DMS53 (cell line): ENCODE measurements around the gene EXOC4.
"Not testable (repeated sequence)": the region's sequence is repeated elsewhere in the genome, so short reads cannot be mapped to it uniquely, and the experiment has no call there.

Experiments used
- DNase-seq: peaks from one replicate; lab custom pipeline; 2025; lab: John Stamatoyannopoulos, UW

Gene EXOC4

DNA sequence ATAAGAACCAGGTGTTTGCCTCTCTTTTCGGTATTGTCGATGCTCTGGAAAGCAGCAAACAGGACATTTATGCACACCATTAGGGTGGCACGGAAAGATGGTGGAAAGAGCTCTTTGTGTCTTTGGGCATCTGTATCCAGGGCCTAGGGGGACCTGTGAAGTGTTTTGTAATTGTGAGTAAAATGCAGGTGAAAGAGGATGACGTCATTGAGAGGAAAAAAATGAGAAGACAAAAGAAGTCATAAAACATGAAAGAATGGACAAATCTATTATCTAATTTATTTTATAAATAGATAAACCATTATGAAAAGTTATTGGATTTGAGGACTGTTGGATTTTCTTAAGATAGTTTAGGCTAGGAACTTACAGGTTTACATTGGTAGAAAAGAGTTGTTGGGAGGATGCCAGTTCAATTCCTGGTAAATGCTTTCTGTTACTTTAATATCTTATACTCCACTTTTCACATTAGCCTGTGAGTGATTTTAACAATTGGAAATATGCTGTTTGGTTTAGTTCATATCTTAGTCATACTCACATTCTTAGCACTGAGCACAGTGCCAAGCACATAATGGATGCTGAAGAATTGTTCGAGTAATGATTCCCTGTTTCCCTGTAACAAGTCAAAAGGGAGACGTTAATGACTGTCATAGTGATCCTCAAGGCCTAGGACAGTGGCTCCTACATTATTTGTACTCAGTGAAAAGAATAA is 62.6 kb downstream of the EXOC4 start:
- DNase-seq: no peak

DNA sequence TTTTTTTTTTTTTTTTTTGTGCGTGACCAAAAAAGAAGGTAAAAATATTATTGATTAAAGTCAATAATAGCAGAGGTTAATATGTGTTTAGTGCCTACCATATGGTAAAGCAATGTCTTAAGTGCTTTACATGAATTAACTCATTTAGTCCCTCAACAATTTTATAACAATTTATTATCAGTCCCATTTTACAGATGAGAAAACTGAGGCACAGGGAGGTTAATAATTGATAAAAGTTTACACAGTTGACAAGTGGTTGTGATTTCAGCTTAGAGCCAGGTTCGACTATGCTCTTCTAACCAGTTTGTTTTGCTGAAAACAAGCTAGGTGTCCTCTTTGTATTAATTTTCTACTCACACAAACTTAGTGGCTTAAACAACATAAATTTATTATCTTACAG is 67.0 kb downstream of the EXOC4 start:
- DNase-seq: no peak

DNA sequence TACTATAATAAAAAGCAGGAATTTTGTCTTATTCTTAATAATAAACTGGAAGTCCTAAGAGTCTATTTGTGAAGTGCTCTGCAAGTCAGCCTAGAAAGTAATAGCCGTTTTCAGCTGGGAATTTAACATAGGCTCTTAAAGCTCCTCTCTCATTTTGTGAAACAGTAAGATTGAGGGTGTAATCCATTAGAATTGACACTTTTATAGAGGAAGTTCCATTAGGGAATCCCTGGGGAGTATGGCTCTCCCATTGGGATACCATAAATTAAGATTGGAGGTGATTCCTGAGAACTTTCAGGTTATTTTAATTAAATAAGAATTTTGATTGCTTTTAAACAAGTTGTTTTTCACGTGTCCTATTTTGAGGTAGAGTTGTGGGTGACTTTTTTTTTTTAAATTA is 68.0 kb downstream of the EXOC4 start:
- DNase-seq: no peak

DNA sequence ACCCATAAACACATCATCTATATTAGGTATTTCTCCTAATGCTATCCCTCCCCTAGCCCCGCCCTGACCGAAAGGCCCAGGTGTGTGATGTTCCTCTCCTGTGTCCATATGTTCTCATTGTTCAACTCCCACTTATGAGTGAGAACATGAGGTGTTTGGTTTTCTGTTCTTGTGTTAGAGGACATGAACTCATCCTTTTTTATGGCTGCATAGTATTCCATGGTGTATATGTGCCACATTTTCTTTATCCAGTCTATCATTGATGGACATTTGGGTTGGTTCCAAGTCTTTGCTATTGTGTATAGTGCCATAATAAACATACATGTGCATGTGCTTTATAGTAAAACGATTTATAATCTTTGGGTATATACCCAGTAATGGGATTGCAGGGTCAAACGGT is 68.5 kb downstream of the EXOC4 start:
- not testable (repeated sequence) for DNase-seq

DNA sequence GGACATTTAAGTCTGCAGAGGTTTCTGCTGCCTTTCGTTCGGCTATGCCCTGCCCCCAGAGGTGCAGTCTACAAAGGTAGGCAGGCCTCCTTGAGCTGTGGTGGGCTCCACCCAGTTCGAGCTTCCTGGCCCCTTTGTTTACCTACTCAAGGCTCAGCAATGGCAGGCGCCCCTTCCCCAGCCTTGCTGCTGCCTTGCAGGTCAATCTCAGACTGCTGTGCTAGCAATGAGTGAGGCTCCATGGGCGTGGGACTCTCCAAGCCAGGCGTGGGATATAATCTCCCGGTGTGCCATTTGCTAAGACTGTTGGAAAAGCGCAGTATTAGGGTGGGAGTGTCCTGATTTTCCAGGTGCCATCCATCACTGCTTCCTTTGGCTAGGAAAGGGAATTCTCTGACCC is 73.9 kb downstream of the EXOC4 start:
- DNase-seq: not testable (repeated sequence)

DNA sequence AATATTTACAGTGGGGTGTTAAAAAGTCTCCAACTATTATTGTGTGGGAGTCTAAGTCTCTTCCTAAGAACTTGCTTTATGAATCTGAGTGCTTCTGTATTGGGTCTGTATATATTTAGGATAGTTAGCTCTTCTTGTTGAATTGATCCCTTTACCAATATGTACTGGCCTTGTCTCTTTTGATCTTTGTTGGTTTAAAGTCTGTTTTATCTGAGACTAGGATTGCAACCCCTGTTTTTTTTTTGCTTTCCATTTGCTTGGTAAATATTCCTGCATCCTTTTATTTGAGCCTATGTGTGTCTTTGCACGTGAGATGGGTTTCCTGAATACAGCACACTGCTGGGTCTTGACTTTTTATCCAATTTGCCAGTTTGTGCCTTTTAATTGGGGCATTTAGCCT is 75.1 kb downstream of the EXOC4 start:
- peak; percentile 26 for DNase-seq

DNA sequence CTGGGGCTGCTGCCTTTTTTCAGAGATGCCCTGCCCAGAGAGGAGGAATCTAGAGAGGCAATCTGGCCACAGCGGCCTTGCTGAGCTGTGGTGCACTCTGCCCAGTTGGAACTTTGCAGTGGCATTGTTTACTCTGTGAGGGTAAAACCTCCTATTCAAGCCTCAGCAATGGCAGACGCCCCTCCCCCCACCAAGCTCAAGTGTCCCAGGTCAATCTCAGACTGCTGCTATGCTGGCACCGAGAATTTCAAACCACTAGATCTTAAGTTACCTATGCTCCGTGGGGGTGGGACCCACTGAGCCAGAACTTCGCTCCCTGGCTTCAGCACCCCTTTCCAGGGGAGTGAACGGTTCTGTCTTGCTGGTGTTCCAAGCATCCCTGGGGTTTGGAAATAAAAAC is 77.2 kb downstream of the EXOC4 start:
- DNase-seq: no peak

DNA sequence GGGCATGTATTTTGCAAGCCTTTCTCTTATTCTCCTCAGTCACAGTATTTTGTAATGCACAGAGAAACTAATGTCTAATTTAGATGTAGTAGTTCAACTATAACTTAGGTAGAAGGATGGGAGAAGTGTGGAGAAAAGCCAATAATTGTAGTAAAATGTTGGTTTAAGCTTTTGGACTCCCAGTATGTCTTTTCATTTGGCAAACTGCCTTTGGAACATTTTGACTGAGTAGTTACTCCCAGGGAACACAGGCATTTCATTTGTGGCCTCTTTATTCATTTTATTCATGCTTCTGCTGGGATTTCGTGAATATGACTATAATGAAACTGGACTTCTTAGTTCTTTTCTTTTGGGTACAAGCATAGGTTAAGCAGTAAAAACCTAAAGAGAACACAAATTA is 79.0 kb downstream of the EXOC4 start:
- no peak for DNase-seq

DNA sequence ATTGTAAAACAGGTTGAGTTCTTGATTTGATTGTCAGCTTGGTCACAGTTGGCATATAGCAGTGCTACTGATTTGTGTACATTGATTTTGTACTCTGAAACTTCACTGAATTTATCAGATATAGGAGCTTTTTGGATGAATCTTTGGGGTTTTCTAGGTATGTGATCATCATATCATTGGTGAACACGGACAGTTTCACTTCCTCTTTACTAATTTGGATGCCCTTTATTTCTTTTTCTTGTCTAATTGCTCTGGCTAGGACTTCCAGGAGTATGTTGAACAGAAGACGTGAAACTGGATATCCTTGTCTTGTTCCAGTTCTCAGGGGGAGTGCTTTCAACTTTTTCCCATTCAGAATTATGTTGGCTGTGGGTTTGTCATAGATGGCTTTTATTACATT is 86.9 kb downstream of the EXOC4 start:
- no peak for DNase-seq

DNA sequence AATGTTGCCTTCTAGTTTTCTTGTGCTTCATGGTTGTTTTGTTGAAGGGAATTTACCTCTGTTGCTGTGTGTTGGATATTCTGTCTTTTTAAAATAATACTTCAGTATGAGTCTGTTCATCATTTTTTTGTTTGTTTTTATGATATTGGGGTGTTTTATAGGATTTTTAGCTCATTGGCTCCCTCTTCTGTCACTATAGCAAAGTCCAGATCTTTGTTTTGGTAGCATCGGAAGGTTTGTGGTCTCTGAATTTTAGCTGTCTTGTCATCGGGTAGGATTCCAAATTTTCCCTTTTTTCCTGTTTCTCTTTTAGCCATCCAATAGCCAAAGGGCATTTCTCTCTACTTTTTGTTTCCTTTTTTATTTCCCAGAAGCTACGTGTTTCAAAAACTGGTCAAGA is 91.4 kb downstream of the EXOC4 start:
- peak; percentile 19 for DNase-seq

DNA sequence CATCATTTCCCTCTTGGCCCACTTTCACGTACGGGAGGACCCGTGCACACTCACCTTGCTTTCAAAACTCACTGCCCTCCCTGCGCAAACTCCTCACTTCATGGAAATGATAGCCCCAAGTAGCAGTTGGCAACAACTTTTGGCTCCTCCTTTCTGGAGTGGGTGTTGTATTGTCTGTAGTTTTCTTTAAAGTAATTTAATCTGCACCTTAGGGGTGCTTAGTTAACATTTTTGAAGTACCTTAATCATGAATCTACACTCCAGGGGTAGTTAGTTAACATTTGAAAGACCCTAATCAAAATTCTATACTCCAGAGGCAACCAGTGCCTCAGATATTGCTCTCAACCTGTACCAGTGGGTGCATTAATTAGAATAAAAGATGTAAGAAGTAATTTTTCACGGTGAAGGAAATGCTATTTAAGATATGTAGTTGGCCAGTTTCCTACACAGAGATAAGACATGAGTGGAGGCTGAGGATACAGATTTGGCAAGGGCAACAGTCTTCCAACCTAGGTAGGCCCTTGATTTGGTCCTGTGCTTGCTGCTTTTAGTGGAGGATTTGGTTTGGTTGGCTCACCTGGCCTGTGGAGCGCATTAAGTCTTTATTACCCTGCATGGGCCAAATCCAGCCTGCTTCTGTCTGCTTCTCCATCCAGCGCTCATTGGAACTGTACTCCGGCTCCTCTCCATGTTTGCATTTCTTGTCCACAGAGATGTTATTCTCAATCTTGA is 93.0 kb downstream of the EXOC4 start:
- no peak for DNase-seq

DNA sequence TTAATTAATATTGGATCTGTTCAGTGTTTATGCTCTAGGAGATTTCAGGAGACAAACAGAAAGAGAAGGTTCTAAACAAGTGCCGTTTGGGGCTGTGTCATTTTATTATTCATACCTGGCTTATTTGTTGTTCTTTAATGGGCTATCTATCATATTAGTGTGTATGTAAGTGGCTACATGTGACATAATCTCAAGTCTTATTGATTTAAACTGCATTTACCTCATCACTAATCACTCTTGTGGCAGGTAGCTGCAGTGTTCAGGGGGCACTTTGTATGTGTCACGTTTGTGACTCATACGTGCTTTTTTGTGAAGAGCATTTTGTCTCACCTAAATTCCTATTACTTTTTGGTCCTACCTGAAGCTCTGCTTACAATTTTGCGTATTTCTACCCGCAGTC is 95.4 kb downstream of the EXOC4 start:
- DNase-seq: no peak

DNA sequence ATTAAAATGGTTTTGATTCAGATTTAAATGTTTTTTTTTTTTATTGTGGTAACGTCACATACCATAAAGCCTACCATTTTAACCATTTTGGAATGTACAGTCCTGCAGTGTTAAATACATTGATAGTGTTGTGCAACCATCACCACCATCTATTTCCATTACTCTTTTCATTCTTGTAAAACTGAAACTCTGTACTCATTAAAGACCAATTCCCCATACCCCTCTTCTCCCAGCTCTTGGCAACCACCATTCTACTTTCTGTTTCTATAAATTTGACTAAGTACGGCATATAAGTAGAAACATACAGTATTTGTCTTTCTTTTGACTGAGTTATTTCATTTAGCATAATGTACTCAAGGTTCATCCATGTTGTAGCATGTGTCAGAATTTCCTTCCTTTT is 96.2 kb downstream of the EXOC4 start:
- DNase-seq: no peak

DNA sequence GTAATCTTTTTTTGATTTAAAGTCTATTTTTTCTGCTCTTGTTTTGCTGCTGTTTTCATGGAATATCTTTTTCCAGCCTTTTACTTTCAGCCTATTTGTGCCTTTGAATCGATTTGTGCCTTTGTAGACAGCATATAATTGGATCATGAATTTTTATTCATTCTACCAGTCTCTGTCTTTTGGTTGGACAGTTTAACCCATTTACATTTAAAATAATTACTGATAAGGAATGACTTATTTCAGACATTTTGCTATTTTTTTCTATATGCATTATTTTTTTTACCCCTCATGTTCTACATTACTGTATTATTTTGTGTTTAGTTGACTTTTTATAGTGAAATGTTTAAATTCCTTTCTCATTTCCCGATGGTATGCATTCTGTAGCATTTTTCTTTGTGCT is 99.6 kb downstream of the EXOC4 start:
- no peak for DNase-seq

DNA sequence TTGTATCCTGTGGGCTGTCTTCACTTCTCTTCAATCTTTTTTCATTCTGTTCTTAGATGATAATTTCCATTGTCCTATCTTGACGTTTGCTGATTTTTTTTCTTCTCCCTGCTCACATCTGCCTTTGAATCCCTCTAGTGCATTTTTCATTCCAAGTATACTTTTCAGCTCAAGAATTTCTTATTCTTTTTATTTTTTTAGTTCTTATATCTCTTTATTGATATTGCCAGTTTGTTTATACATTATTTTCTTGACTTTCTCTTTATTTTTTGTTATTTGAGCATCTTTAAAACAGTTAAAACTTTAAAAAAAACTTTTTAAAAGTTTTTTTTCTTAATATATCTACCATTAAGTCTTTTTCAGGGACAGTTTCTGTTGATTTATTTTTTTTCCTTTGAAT is 100.9 kb downstream of the EXOC4 start:
- no peak for DNase-seq

DNA sequence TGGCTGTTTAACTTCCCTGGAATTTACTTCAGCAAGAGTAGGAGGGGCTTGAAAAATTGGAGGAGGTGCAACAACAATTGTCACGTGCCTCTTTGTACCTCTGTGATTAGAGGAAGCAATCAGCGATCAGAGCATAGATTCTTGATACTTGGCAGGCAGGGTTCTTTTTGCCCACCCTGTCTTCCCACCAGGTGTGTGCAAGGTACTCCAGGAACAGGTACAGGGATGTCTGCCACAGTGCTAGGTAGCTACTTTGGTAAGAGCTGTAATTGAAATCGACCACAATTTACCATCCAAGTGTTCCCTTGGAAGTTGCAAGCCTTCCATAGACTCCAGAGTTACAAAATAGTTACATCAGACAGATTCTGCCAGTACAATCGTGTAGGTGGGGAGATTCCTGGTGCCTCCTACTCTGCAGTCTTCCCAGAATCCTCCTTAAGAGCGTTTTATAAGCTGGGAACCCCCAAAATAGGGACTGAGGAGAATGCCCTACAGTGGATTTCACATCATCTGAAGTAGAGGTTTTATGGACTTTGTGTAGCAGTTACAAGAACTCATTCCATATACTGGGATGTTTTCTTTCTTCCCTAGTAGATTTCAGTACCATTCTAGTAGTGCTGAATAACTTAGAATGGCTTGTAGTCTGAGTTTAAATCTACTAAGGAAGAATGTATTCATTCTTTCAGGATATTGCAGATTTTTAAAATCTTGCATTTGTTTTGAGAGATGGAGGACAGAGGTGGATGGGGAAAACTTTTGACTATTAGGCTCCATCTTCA is 101.9 kb downstream of the EXOC4 start:
- DNase-seq: no peak

DNA sequence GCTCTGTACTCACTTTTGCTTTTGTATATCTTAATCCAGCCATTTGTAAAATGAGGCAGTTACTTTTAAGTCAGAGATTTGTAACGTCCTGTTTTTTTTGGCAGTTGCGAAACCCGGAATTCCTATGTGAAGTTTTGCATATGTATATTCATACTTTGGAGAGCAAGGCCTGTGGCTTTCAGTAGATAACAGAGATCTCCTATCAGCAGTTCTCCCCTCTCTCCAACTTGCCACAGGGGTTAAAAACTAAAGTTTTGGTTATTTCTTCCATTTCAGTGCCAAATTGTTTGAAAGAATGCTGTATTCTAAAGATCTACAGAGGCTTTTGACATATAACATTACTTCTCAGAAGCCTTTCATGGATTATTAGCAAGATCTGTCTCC is 102.4 kb downstream of the EXOC4 start:
- no peak for DNase-seq

DNA sequence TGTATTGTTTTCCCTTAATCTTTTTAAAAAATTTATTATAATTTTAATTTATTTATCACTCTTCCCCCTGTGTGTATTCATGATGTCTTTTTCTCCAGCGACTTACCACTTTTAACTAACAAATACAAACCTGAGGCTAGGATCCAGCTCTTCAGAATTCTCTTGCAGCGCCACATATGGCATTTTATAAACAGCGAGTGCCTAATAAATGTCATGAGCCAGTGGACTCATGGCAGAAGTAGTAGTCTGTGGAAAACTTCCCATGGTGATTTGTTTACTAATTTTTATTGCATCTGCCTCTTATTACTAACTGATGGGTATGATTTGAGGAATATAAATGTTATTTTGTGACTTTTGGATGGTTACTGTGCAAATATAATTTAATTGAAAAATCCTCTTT is 102.9 kb downstream of the EXOC4 start:
- DNase-seq: no peak

DNA sequence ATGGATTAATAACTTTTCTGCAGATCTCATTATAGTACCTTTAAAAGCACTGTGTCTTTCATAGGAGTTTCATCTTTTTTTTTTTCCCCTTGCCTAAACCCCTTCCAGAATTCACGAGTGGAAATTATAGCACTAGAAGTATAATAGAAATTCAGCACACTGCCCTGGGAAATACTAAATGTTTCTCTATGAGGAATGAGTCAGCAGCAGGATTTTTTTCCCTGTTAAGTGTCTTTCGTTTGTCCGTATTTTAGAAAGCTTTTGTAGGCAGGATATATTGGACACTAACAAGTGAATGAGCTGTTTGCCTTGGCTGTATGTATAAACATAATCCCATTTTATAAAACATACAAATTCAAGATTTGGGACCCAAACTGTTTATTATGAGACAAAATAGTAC is 105.8 kb downstream of the EXOC4 start:
- DNase-seq: peak; percentile 54

DNA sequence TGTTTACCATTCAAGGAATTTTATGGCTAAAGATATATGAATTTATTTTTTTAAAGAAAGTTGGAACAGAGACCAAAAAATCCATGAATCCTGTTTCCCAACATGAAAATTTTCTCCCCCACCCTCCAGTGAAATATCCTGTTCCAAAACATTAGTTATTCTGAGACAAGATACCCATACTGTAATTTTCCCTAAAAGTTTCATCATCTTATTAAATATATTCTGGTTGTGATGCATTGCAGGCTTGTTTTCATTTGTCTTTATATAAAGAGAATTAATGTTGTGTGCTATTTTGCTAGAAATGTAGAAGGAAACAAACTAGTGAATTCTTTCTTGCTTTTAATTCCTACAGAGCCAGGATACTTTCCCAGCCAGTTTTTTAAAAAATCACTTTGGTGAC is 106.6 kb downstream of the EXOC4 start:
- no peak for DNase-seq

DNA sequence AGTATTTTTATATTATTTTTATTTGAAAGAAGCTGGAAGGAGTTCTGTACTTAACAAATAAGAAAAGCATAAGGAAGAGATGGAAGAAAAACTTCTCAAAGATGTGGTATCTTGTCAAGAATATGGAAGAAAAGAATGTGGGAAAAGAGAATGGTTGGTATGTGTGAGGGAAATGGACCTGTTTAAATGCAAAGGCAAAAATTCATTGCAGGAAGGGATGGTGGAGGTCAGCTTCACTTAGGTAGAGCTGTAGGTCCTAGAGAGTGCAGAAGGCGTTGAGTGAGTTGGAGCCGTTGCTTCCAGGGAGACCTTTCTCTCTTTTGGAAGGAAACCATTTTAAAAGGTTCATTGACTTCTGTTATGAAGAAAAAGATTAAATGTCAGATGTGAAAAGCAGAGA is 107.3 kb downstream of the EXOC4 start:
- DNase-seq: no peak

DNA sequence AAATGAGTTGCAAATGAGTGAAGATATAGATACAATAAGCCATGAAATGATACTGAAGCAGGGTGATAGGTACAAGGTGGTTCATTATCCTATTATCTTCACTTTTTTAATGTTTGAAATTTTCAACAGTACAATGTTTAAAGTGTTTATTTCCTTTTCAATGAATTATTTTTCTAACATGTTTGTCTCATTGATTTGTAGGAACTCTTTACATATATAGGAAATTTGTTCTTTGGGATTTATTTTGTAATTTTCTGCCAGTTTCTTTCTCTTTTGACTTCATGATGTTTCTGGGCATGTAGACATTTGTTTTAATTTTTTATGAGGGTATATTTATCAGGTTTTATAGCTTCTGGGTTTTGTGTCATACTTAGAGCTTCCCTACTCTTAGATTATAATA is 108.9 kb downstream of the EXOC4 start:
- no peak for DNase-seq
